Astrocyte (in vitro differentiated cells and primary cell): ENCODE measurements around the gene FAM53B. TPM values are rescaled to one million over a fixed set of nuclear protein-coding genes. Genes with fewer than 3 reads are reported as not detected.

Source experiments
- DNase-seq: peaks from one replicate; pipeline ENCODE4 v3.0.0-alpha.2; 2010; ENCODE audit warnings: low read depth
- FAIRE-seq: peaks from 2 replicates; lab custom pipeline; 2011; peaks lifted over from hg19 to GRCh38; lab: Jason Lieb, UNC
- H2AFZ ChIP-seq: 2 replicates; pipeline ENCODE4 v1.6.0; 2012; ENCODE audit warnings: low read depth, low read length, inconsistent platforms
- H3K27ac ChIP-seq: 2 replicates; pipeline ENCODE4 v1.5.1; 2011; ENCODE audit warnings: low read depth, low read length, inconsistent platforms
- H3K27me3 ChIP-seq: 2 replicates; pipeline ENCODE4 v1.6.0; 2011; ENCODE audit warnings: low read length, inconsistent platforms; ENCODE audit not compliant: insufficient read depth
- H3K36me3 ChIP-seq: 2 replicates; pipeline ENCODE4 v1.5.1; 2011; ENCODE audit warnings: low read length, inconsistent platforms; ENCODE audit not compliant: insufficient read depth
- H3K4me1 ChIP-seq: 2 replicates; pipeline ENCODE4 v1.5.1; 2011; ENCODE audit warnings: low read length, inconsistent platforms; ENCODE audit not compliant: insufficient read depth
- H3K4me2 ChIP-seq: 2 replicates; pipeline ENCODE4 v1.6.0; 2012; ENCODE audit warnings: low read length, inconsistent platforms
- H3K4me3 ChIP-seq: 2 replicates; pipeline ENCODE4 v1.5.1; 2011; ENCODE audit warnings: low read depth, mild to moderate bottlenecking, low read length, inconsistent platforms; ENCODE audit not compliant: insufficient read depth
- H3K79me2 ChIP-seq: 2 replicates; pipeline ENCODE4 v1.6.0; 2012; ENCODE audit warnings: mild to moderate bottlenecking, low read length, inconsistent platforms; ENCODE audit not compliant: insufficient read depth
- H3K9ac ChIP-seq: 2 replicates; pipeline ENCODE4 v1.6.0; 2012; ENCODE audit warnings: mild to moderate bottlenecking, low read length, inconsistent platforms
- H3K9me3 ChIP-seq: 2 replicates; pipeline ENCODE4 v1.5.1; 2012; ENCODE audit warnings: low read depth, mild to moderate bottlenecking, low read length, inconsistent platforms; ENCODE audit not compliant: insufficient read depth
- H4K20me1 ChIP-seq: 2 replicates; pipeline ENCODE4 v1.6.0; 2012; ENCODE audit warnings: low read length, inconsistent platforms; ENCODE audit not compliant: insufficient read depth
- H3K27ac Mint-ChIP-seq: one replicate; pipeline ENCODE4 v1.8.0; 2021; ENCODE audit warnings: mild to moderate bottlenecking, mixed read lengths; ENCODE audit not compliant: unreplicated experiment
- H3K27me3 Mint-ChIP-seq: one replicate; pipeline ENCODE4 v1.8.0; 2021; ENCODE audit warnings: low read depth, mixed read lengths; ENCODE audit not compliant: unreplicated experiment
- H3K36me3 Mint-ChIP-seq: one replicate; pipeline ENCODE4 v1.8.0; 2021; ENCODE audit warnings: low read depth, mixed read lengths; ENCODE audit not compliant: unreplicated experiment
- H3K4me1 Mint-ChIP-seq: one replicate; pipeline ENCODE4 v1.8.0; 2021; ENCODE audit warnings: low read depth, mixed read lengths; ENCODE audit not compliant: unreplicated experiment
- H3K4me3 Mint-ChIP-seq: one replicate; pipeline ENCODE4 v1.8.0; 2021; ENCODE audit warnings: mild to moderate bottlenecking, moderate library complexity, mixed read lengths; ENCODE audit not compliant: unreplicated experiment
- H3K9me3 Mint-ChIP-seq: one replicate; pipeline ENCODE4 v1.8.0; 2021; ENCODE audit warnings: mild to moderate bottlenecking, mixed read lengths; ENCODE audit not compliant: unreplicated experiment
- CTCF ChIP-seq: IDR thresholded peaks from 2 replicates; pipeline ENCODE4 v1.5.1; 2011; ENCODE audit warnings: low read depth, mild to moderate bottlenecking, inconsistent platforms, low read length, moderate library complexity; ENCODE audit not compliant: insufficient read depth
- EZH2 ChIP-seq: IDR thresholded peaks from 2 replicates; pipeline ENCODE4 v1.6.1; 2012; ENCODE audit warnings: mild to moderate bottlenecking, low read length, inconsistent platforms; ENCODE audit not compliant: insufficient read depth
- total RNA-seq: library from RNA; stranded (reverse); gene quantifications from 2 replicates; pipeline ENCODE4 v1.2.1, GENCODE V29; 2021

FAM53B gene
- total RNA-seq, 1 donor from 2014 or later: 12.9 TPM

DNA sequence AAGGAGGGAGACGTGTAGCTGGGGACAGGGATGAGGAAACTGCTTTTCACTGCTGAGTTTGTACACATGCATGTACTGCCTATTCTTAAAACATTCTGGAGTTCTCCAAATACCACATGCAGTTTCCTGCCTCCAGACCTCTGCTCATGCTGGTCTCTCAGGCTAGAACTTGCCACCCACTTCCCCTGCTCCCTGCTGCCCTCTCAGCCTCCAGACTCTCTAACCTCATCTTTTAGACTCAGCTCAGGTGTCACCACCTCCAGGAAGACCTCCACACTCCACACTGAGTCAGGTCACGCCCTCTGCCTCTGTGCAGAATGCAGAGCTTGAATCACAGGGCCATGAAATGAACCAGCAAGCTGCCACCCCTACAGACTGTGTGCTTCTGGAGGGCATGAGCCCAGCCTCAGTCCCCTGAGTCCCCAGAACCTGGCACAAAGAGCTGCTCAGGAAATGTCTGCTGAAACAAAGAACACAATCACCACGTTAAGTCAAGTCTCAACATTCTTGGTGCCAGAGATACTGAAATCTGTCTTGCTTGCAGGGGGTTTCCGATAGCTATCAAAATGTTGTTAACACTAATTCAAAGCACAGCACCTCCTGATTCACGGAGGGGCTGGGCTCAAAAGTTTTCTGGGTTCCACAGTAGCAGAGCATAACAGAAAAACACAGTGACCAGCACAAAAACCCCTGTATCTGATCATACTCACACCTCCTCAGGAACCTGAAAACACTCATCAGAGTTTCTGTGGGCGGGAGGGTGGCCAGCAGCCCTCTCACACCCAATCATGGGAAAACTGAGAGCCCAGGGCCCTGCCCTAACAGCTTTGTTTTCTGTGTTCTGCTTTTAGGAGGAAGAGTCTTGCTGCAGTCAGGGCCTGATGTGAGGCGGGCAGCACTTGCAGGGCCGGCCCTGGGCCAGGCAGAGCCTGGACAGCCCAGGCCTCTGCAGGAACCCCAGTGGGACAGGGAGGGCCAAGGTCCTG is 21.1 kb downstream of the FAM53B start:
- FAIRE-seq (no peak), DNase-seq (no peak)
- Histone ChIP-seq H4K20me1 (peaks cover 63% of the 10 kb centered on the region), H3K4me3 (no peak overlapping the region), H3K4me2 (no peak overlapping the region), H2AFZ (no peak overlapping the region), H3K4me1 (peaks cover 21% of the 10 kb centered on the region), H3K27me3 (no peaks in the 10 kb centered on the region), H3K79me2 (peaks cover 21% of the 10 kb centered on the region), H3K27ac (no peak overlapping the region), H3K9me3 (no peaks in the 10 kb centered on the region), H3K36me3 (peaks cover 5% of the 10 kb centered on the region), H3K9ac (no peak overlapping the region)
- H3K36me3 Mint-ChIP-seq: peaks cover 4% of the 10 kb centered on the region
- H3K4me1 Mint-ChIP-seq: peaks cover 24% of the 10 kb centered on the region
- no peaks in the 10 kb centered on the region for H3K9me3 Mint-ChIP-seq
- no peak overlapping the region for H3K27ac Mint-ChIP-seq
- TF ChIP-seq EZH2: no peak
- TF ChIP-seq CTCF: no peak
- no peak overlapping the region for H3K4me3 Mint-ChIP-seq
- H3K27me3 Mint-ChIP-seq: no peaks in the 10 kb centered on the region

GRCh38 chr10:124721330-124722045 is 22.7 kb downstream of the FAM53B start:
- FAIRE-seq: no peak
- Histone ChIP-seq H3K36me3 (peaks cover 5% of the 10 kb centered on the region), H3K4me3 (no peak overlapping the region), H3K4me1 (peaks cover 22% of the 10 kb centered on the region), H3K9me3 (no peaks in the 10 kb centered on the region), H3K27ac (no peak overlapping the region), H3K4me2 (no peak overlapping the region), H3K27me3 (no peaks in the 10 kb centered on the region), H4K20me1 (peaks cover 71% of the 10 kb centered on the region), H3K9ac (no peak overlapping the region), H2AFZ (no peak overlapping the region), H3K79me2 (peaks cover 21% of the 10 kb centered on the region)
- Mint-ChIP-seq H3K4me1 (peaks cover 28% of the 10 kb centered on the region), H3K4me3 (no peak overlapping the region), H3K36me3 (peaks cover 12% of the 10 kb centered on the region), H3K27me3 (no peaks in the 10 kb centered on the region), H3K9me3 (no peaks in the 10 kb centered on the region), H3K27ac (no peak overlapping the region)
- TF ChIP-seq EZH2 (no peak), CTCF (no peak)
- DNase-seq: no peak
